GM12878 (cell line): ENCODE data around the gene PKMYT1.

Experiments
- EP300 ChIP-seq, 2 experiments: fragments of 150-350 bp in 1 of 2; IDR thresholded peaks; 2 replicates each; pipeline ENCODE4 v1.6.1; 2011 to 2012; ENCODE audit warnings: low read depth in 2 of 2, low read length in 2 of 2, borderline replicate concordance in 1 of 2, improper control_type of control experiment in 1 of 2, inconsistent platforms in 1 of 2; ENCODE audit not compliant: control insufficient read depth in 1 of 2
- EZH2 ChIP-seq: IDR thresholded peaks from 2 replicates; pipeline ENCODE4 v1.6.1; 2012; ENCODE audit warnings: low read depth, mild to moderate bottlenecking, control low read depth, inconsistent platforms, low read length, borderline replicate concordance; ENCODE audit not compliant: control insufficient read depth
- IRF4 ChIP-seq: IDR thresholded peaks from 2 replicates; pipeline ENCODE4 v1.6.1; 2011; ENCODE audit warnings: low read depth, low read length
- JUND ChIP-seq: IDR thresholded peaks from 2 replicates; pipeline ENCODE4 v1.6.1; 2012; ENCODE audit warnings: low read depth, mild to moderate bottlenecking, low read length, improper control_type of control experiment, moderate library complexity
- SIN3A ChIP-seq: IDR thresholded peaks from 2 replicates; pipeline ENCODE4 v1.6.1; 2012; ENCODE audit warnings: low read depth, low read length, improper control_type of control experiment
- SRF ChIP-seq, 2 experiments: IDR thresholded peaks; 2 replicates each; pipeline ENCODE4 v1.6.1; 2011; ENCODE audit warnings: low read depth in 2 of 2, low read length in 2 of 2, mild to moderate bottlenecking in 1 of 2, moderate library complexity in 1 of 2
- TF ChIP-seq, protein P1 (sequence below), 3 experiments: IDR thresholded peaks in 2 of 3; conservative IDR thresholded peaks in 1 of 3; 2 replicates each; pipeline ENCODE4 v1.5.1; 2011; ENCODE audit warnings: low read depth in 3 of 3, low read length in 3 of 3, mild to moderate bottlenecking in 3 of 3, control low read depth in 2 of 3, moderate library complexity in 2 of 3, inconsistent platforms in 1 of 3, mixed read lengths in 1 of 3; ENCODE audit not compliant: control insufficient read depth in 2 of 3, insufficient read depth in 1 of 3; ENCODE audit errors: extremely low read depth in 1 of 3

DNA sequence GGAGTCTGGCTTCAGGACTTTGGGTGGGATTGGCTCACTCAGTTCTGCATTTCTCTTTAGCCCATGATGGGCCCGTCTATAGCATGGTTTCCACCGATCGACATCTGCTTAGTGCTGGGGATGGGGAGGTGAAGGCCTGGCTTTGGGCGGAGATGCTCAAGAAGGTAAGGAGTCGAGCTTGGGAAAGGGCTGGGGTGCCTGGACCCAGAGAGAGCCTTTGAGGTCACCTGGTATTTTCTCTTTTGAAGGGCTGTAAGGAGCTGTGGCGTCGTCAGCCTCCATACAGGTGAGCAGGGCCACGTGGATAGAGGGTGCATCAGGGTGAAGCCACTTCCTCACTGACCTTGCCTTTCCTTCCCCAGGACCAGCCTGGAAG, 45.7 kb upstream of the PKMYT1 start:
- TF ChIP-seq EP300 (IDR thresholded peaks at IDR 0.05; ENCODE audit: borderline replicate concordance in 1 of 2, control insufficient read depth in 1 of 2, low read depth in 2 of 2, low read length in 2 of 2) (no peak), SRF (IDR thresholded peaks at IDR 0.05; ENCODE audit: low read depth in 2 of 2, low read length in 2 of 2) (no peak), SIN3A (no peak), JUND (no peak), EZH2 (no peak), IRF4 (no peak)
- TF ChIP-seq, protein P1, sequence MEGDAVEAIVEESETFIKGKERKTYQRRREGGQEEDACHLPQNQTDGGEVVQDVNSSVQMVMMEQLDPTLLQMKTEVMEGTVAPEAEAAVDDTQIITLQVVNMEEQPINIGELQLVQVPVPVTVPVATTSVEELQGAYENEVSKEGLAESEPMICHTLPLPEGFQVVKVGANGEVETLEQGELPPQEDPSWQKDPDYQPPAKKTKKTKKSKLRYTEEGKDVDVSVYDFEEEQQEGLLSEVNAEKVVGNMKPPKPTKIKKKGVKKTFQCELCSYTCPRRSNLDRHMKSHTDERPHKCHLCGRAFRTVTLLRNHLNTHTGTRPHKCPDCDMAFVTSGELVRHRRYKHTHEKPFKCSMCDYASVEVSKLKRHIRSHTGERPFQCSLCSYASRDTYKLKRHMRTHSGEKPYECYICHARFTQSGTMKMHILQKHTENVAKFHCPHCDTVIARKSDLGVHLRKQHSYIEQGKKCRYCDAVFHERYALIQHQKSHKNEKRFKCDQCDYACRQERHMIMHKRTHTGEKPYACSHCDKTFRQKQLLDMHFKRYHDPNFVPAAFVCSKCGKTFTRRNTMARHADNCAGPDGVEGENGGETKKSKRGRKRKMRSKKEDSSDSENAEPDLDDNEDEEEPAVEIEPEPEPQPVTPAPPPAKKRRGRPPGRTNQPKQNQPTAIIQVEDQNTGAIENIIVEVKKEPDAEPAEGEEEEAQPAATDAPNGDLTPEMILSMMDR (IDR thresholded peaks at IDR 0.05 in 2 of 3, conservative IDR thresholded peaks at IDR 0.05 in 1 of 3; ENCODE audit: control insufficient read depth in 2 of 3, extremely low read depth in 1 of 3, insufficient read depth in 1 of 3, low read depth in 3 of 3, low read length in 3 of 3) = no peak
